IPS-NIHi7 (cell line): ENCODE measurements around the gene EPO.
"Not testable (repeated sequence)": the region's sequence is repeated elsewhere in the genome, so short reads cannot be mapped to it uniquely, and the experiment has no call there.

Experiments used
- DNase-seq: peaks from one replicate; pipeline ENCODE4 v3.0.0; 2012; ENCODE audit warnings: mixed read lengths; ENCODE audit errors: extremely low spot score

The EPO gene

GRCh38 chr7:100682991-100683658, 37.1 kb upstream of the EPO start:
- DNase-seq = no peak

GRCh38 chr7:100683659-100684533, 36.4 kb upstream of the EPO start:
- no peak for DNase-seq

GRCh38 chr7:100684534-100685042, 35.7 kb upstream of the EPO start:
- DNase-seq = no peak

DNA sequence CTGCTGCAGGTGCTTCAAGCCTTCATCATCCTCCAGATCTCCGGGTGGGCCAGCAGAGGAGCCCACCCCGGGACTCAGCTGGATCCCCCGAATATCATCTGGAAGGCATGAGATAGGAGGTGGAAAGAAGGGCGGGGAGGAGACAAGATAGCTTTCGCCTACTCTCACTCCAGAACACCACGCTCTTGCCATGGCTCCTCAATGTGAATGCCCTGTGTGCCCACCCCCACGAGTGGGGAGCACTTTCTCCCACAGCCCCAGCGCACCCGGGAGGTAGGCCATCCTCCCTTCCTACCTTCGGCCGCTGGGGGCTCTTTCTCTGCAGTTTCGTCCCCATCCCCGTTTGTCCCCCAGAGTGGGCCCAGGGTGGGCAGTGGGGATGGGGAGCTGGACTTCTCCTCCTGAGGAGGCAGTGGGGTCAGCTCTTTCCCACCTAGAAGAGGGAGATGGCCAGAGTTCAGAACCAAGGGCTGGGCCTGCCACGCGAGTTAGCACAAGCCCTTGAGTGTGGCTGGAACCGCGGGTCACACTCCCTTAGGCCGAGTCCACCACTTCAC, 35.1 kb upstream of the EPO start:
- no peak for DNase-seq

GRCh38 chr7:100685631-100686145, 34.6 kb upstream of the EPO start:
- no peak for DNase-seq

DNA sequence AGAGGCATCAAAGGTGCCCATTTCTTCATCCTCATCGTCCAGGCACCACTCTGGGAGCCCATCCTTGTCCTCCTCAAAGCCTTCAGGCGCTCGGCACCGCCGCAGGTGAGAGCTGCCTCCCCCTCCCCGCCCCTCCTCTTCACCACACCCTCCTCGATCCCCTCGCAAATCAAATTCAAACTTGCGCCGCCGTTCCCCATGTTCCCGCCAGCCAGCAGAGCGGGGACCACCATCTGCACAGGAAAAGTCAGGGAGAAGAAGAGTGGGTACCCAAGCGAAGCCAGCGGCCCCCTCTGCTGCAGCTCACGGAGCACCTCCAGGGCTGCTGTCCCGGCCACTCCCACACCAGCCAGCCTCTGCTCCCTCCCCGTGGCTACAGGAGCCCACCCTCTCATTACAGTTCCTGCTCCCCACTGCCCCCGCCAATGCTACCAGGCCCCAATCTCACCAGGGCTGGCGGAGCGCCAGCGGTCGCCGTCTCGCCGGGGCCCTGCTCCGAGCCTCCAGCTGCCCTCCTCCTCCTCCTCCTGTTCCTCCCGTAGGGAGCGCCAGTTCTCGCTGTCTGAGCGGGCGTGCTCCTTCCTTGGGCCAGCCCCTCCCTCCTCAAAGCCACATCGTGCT, 34.0 kb upstream of the EPO start:
- DNase-seq = no peak

DNA sequence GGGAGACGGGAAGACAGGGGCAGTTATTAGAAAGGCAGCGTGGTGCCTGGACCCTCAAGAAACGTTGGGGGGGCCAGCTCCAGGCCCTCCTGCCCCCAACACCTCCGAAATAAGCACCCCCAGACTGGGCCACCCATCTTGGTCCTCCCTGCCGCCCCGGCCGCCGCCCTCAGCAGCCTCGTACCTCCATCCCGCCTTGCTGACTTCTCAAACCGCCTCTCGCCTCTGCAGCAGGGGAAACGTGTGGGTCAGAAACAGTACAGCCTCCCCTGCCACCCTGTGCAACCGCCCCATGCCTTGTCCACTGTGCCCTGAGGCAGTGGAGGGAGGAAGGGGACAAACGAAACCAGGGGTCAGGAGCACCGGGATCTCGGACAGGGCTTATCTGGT, 33.5 kb upstream of the EPO start:
- DNase-seq = no peak

DNA sequence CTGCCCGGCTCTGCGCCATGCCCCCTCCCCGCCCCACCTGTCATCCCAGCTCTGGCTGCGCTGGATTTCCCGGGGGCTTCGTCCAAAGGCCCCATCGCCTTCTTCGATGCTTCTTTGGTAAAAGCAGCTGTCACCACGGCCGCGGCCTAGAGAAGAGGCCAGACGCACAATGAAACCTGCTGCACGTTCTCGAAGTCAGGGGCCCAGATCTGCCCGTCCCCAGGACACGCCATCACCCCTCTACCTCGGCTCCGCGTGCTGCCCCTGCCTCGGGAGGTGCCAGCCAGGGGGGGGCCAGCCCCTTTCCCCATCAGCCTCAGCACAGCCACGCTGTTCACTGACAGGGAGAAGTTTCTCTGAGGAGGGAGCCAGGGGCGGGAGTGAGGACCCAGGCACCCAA, 33.0 kb upstream of the EPO start:
- DNase-seq = no peak

DNA sequence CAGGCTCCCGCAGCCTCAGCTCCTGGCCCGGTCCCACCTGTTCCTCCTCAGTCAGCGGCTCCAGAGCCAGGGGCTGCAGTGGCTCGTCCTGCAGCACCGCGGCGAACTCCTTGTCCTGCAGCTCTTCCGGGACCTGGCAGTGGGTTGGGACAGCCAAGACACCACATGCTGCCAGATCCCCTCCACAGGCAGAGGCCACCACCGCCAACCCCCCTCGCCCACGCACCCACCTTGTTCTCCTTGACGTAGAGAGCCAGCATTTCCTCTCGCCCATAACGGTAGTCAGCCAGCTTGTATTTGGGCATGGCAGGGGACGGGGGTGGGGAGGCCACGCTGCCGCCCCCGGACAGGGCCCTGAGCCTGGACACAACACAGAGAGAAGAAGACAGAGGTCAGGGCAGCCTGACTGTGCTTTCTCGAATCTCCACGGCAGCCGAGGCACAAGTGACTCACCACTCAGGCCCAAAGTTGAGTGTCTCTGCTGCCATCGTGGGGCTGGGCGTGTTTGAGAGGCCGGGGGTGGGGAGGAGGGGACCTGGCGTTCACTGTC, 32.4 kb upstream of the EPO start:
- no peak for DNase-seq

DNA sequence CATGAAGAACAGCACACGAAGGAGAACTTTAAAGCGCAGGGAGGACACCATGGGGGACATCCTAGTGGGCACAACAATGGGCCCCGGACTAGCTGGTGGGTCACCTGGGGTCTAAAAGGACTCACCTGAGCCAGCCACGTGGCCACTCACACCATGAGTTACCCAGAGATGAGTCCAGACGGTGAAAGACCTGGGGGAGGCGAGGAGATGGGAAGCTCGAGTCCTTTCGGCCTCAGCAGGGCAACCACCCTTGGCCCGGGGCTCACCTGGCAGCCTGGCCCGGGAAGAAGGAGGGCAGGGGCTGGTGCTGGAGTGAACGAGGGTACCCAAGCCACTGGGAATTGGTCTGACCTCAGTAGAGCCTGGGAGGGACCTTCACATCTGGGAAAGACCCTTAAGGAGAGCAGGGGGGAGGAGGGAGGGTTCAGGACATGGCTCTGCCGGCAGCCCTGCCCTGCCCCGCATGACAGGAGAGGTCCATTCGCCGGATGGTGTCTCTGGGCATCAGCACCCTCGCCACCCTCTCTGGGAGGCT, 31.9 kb upstream of the EPO start:
- no peak for DNase-seq

DNA sequence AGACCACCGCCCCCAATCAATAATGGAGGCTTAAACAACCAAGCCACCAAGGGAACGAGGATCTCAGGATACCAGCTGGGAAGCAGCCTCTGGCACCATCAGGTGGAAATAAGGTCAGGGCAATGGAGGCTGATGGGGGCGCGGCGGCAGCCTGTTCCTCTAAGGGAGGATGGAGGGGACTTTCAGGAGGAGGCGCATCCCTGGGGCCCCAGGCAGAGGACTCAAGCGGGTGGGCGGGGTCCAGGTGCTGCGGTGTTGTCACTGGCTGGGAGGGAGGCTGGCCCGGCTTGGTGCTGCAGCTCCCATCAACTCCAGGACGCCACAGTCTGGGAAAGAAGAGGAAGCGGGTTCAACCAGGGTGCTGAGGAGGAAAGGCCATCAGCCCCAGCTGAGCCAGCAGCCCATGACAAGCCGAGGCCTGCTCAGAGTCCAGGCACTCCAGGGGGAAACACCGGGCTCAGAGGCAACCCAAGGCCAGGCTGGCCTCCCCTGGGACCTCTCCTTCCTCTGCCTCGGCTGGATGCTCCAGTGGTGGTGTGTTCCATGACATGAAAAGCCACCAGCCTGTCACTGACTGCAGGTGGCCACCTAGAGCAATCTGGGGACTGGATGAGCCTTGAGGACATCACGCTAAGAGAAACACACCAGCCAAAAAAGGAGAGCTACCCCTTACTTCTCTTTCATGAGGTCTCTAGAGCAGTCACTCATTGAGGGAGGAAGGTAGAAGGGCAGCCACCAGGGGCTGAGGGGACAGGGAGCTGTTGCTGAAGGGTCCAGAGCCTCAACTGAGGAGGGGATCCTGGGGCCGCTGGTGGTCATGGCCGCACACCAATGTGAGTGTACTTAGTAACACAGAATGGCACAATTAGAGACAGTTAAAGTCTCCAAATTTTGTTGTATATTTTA, 30.8 kb upstream of the EPO start:
- DNase-seq = no peak

DNA sequence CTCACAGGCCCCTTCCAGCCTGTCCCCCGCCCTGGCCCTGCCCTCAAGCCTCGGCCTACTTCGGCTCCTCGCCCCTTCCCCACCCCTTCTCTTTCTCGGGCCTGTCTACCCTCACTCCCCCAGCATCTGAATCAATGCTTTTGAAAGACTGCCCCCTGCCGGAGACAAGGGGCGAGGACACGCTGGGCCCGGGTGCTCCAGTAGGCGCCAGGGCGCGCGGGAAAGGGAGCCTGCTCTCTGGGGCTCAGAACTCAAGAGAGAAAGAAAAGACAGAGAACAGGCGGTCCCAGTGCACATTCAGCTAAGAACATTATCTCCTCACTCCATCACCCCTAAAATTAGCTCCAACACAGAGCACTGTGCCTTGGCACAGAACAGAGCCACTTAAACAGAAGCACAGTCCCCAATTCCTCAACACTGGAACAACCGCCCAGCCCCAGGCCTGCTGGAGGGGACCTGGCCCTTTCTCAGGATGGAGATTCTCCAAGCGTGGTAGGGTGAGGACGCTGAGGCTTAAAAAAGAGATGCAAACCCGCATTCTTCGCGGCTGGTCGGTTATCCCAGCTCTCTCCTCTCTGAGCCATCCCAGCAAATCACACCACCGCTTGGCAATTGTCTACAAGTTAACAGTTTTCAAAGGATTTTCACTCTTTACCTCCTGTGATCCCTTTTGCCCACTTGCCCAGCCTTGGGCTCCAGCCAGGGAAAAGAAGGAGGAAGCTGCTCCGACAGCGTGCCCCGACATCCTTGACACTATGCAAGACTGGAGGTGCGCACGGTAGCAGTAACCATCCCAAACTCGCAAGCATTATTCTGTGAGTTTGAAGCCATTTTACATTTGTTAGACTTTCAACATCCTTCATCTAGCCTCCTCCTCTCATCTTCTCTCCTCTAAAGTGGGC, 28.3 kb upstream of the EPO start:
- DNase-seq = peak; percentile 90

DNA sequence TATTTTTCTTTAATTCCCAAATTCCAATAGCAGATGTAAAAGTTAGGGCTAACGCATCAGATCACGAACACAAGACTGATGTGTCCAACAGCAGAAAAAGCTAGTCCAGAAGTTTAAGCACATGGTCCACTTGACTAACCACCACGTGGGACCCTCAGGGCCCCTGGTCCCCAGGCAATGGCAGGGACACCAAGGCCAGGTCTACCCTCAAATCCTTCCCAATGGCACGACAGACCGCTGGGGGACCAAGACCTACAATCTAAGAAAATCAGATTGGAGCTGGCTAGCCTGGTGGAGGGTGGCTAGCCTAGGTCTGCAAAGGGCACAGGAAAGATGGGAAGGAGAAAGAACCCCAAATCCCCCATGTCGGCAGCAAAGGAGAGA, 27.7 kb upstream of the EPO start:
- DNase-seq = no peak

DNA sequence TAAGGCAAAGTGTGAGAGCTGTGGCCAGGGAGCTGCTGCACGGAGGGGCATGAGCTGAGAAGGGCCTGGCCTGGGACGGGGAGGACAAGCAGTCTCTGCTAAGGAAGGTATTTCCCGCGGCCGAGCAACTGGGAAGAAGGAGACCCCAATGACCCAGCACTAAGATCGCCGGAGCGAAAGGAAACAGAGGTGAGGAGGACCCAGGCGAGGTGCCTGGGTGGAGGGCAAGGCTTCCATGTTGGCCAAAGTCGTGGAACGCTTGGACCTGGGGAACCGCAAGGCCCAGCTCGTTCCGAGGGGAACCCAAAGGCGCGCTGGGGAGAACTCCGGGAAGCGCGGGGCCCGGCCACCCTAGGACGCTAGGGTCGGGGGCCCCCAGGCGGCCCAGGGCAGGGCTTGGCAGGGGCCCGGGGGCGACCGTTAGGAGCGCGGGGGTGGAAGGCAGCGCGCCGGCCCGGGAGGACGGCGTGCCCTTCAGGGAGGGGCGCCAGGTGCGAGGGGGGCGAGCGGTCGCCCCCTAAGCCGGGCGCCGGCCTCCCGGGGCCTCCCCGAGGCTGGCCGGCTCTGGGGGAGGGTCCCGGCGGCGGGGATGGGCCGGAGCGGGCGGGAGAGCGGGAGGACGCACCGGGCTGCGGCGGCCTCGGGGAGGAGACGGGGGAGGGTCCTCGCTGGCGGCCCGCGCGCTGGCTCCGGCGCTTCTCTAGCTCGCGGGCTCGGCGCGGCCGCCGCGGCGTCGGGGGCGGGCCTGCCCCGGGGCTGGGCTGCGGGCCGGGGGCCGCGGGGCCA, 26.8 kb upstream of the EPO start:
- DNase-seq = no peak

- DNase-seq = peak; percentile 82
These were observed 26.0 kb upstream of the EPO start, which contains the start of gene GIGYF1 for GRCh38 chr7:100694098-100694745. Gene GIGYF1, minus strand, starts transcription at chr7:100694250. Its CDS starts 6,012 bp downstream, at chr7:100688238.

- DNase-seq = no peak
These were observed 24.1 kb upstream of the EPO start for GRCh38 chr7:100696123-100696521.

DNA sequence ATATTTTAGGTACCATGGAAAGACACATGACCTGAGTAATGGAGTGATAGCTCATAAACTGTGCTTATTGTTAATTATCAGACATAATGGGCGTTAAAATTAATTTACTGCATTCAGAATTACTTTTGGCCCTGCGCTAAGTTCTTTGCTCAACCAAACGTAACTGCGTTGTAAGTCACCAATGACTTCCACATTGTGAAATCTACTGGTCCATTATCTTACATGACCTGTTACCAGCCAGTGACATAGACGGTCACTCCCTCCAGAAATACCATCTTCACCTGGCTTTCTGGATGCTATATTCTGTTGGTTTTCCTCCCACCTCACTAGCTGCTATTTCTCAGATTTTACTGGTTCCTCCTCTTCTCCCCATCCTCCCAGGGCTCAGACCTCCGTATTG, 21.2 kb upstream of the EPO start:
- no peak for DNase-seq

- DNase-seq = not testable (repeated sequence)
These were observed 19.2 kb upstream of the EPO start for GRCh38 chr7:100701089-100701488.
